ENCODE measurements around the gene TMEM59L. TPM values are rescaled to one million over a fixed set of nuclear protein-coding genes. Genes with fewer than 3 reads are reported as not detected.

Gene TMEM59L
- total and polyA plus RNA-seq, 2 of the 4 experiments (the other 2 are of a cell fraction): under 0.01 to 5.9 TPM

DNA sequence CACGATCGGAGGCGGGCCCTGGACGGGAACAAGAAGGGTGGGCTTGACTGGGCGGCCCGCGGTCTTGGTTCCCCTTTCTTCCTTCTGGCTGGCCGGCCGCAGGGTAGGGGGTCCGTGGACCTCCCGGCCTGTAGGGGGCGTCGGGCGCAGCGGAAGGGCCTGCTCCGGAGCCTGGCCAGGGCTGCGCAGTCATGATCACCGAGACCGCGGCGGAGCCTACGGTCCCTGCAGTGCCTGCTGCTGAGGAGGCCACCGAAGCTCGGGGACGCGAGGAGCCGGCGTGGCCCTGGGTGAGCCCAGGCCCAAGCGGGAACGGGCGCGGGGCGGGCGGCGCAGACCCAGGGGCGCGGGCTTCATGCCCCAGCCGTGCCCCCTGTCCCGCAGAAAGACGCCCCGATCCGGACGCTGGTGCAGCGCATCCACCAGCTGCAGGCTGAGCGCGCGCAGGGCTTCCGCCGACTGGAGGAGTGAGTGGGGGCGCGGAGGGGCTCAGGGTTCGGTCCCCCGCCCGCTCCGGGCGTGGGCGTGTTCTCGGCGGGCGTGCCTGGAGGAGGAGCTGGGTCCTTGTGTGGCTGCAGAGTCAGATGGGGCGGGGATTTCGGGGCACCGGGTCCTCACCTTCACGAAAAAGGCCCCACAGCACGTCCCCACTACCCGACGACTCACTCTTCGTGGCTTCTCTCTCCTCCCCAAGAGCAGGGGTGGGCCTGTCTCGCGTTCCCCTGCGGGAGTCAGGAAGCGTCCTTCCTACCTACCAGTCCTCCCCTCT, 23.9 kb upstream of the TMEM59L start, which contains the start of gene REX1BD:
Gene REX1BD (plus strand): TSS at position 188 of the 769 bp plus-strand sequence. CDS start 4 bp downstream, at position 192.
- ATAC-seq (ENCODE audit: low read depth) (peak; percentile 92), DNase-seq (peak; percentile 68)
- Histone ChIP-seq H3K27ac (ENCODE audit: insufficient read depth, low read length) (peak within 1 kb of the TSS; percentile 52), H3K36me3 (ENCODE audit: control insufficient read depth, insufficient read depth, low read length) (peaks cover 4% of the 10 kb centered on the region), H2BK120ac (ENCODE audit: low read depth, low read length) (peak within 1 kb of the TSS; percentile 8), H3K9ac (ENCODE audit: low read depth, low read length) (peak within 1 kb of the TSS; percentile 48), H3K4me2 (ENCODE audit: low read depth, low read length) (peak within 1 kb of the TSS; percentile 93), H2AK9ac (replicated peaks; ENCODE audit: low read depth, low read length, poor library complexity) (peak within 1 kb of the TSS; percentile 98), H2AK5ac (ENCODE audit: low read depth, low read length) (peak within 1 kb of the TSS; percentile 64), H3K9me3 (ENCODE audit: control insufficient read depth, insufficient read depth, low read length) (no peaks in the 10 kb centered on the region), H2BK15ac (ENCODE audit: low read depth, low read length) (no peak within 1 kb of the TSS), H4K20me1 (ENCODE audit: insufficient read depth, low read length) (peaks cover 6% of the 10 kb centered on the region), H4K5ac (ENCODE audit: low read depth, low read length) (peak within 1 kb of the TSS; percentile 77), H3K14ac (replicated peaks; ENCODE audit: low read depth, low read length) (peak within 1 kb of the TSS; percentile 62), H3K4me1 (ENCODE audit: control insufficient read depth, insufficient read depth, low read length) (peaks cover 5% of the 10 kb centered on the region), H4K91ac (ENCODE audit: insufficient read depth, low read depth, low read length) (peak within 1 kb of the TSS; percentile 85), H3K4me3 (ENCODE audit: insufficient read depth, low read depth, low read length) (peak within 1 kb of the TSS; percentile 56), H3K79me1 (ENCODE audit: low read depth in 1 of 2, low read length in 2 of 2) (peaks cover 6 to 20% of the 10 kb centered on the region in 2 experiments; a peak in 3 of 4 replicates), H3K27me3 (ENCODE audit: control insufficient read depth, insufficient read depth, low read length) (peaks cover 2% of the 10 kb centered on the region; the same call in 1 of the 2 replicates), H3K4ac (ENCODE audit: low read depth, low read length) (peak within 1 kb of the TSS; percentile 77), H3K18ac (ENCODE audit: low read depth, low read length) (peak within 1 kb of the TSS; percentile 26), H2BK20ac (ENCODE audit: low read depth, low read length) (no peak within 1 kb of the TSS), H2AFZ (replicated peaks; ENCODE audit: low read length, poor library complexity) (peak within 1 kb of the TSS; percentile 100), H3K23ac (ENCODE audit: low read depth, low read length) (peak within 1 kb of the TSS; percentile 74; the same call in 1 of the 2 replicates), H3K56ac (ENCODE audit: extremely low read depth, insufficient read depth, low read length) (peak within 1 kb of the TSS; percentile 57; the same call in 1 of the 2 replicates), H4K8ac (ENCODE audit: low read depth in 2 of 2, low read length in 2 of 2) (peak within 1 kb of the TSS; percentile 46 to 92), H2BK5ac (ENCODE audit: low read depth, low read length, poor library complexity, severe bottlenecking) (peak within 1 kb of the TSS; percentile 66), H3K9me1 (ENCODE audit: insufficient read depth, low read length) (peaks cover 4% of the 10 kb centered on the region; the same call in 1 of the 2 replicates)
- in situ Hi-C loops (cut with MboI; ENCODE audit: low sequenced_read_pairs): no loop called here
- POLR2A ChIA-PET (ENCODE audit: unreplicated experiment): no interaction called here
- dilution Hi-C loops (cut with HindIII; ENCODE audit: low sequenced_read_pairs, unreplicated experiment): no loop called here
- TF ChIP-seq BHLHE40 (IDR thresholded peaks at IDR 0.05; ENCODE audit: low read depth, low read length): no peak
- peak; percentile 12; the same call in 1 of the 2 replicates for TF ChIP-seq POLR2A (IDR thresholded peaks at IDR 0.05; ENCODE audit: low read depth, low read length)
- TF ChIP-seq, protein P1, sequence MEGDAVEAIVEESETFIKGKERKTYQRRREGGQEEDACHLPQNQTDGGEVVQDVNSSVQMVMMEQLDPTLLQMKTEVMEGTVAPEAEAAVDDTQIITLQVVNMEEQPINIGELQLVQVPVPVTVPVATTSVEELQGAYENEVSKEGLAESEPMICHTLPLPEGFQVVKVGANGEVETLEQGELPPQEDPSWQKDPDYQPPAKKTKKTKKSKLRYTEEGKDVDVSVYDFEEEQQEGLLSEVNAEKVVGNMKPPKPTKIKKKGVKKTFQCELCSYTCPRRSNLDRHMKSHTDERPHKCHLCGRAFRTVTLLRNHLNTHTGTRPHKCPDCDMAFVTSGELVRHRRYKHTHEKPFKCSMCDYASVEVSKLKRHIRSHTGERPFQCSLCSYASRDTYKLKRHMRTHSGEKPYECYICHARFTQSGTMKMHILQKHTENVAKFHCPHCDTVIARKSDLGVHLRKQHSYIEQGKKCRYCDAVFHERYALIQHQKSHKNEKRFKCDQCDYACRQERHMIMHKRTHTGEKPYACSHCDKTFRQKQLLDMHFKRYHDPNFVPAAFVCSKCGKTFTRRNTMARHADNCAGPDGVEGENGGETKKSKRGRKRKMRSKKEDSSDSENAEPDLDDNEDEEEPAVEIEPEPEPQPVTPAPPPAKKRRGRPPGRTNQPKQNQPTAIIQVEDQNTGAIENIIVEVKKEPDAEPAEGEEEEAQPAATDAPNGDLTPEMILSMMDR (conservative IDR thresholded peaks at IDR 0.05; ENCODE audit: low read depth, low read length): peak; percentile 75
- 0 out of 2 replicates have a peak, but pooled peaks have one; percentile 37 for TF ChIP-seq MXI1 (IDR thresholded peaks at IDR 0.05; ENCODE audit: borderline replicate concordance, low read depth, low read length)
- TF ChIP-seq, protein P2, sequence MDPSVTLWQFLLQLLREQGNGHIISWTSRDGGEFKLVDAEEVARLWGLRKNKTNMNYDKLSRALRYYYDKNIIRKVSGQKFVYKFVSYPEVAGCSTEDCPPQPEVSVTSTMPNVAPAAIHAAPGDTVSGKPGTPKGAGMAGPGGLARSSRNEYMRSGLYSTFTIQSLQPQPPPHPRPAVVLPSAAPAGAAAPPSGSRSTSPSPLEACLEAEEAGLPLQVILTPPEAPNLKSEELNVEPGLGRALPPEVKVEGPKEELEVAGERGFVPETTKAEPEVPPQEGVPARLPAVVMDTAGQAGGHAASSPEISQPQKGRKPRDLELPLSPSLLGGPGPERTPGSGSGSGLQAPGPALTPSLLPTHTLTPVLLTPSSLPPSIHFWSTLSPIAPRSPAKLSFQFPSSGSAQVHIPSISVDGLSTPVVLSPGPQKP (IDR thresholded peaks at IDR 0.05; ENCODE audit: borderline replicate concordance, low read depth, low read length): no peak
- TF ChIP-seq RAD21 (IDR thresholded peaks at IDR 0.05; ENCODE audit: low read length): peak; percentile 45
- no peak for TF ChIP-seq RFX5 (IDR thresholded peaks at IDR 0.05; ENCODE audit: low read depth, low read length)
- peak; percentile 33 for TF ChIP-seq SMC3 (IDR thresholded peaks at IDR 0.05; ENCODE audit: low read depth, low read length)
- TF ChIP-seq, protein P3, sequence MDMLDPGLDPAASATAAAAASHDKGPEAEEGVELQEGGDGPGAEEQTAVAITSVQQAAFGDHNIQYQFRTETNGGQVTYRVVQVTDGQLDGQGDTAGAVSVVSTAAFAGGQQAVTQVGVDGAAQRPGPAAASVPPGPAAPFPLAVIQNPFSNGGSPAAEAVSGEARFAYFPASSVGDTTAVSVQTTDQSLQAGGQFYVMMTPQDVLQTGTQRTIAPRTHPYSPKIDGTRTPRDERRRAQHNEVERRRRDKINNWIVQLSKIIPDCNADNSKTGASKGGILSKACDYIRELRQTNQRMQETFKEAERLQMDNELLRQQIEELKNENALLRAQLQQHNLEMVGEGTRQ (IDR thresholded peaks at IDR 0.05; ENCODE audit: low read depth, low read length): no peak
- TF ChIP-seq NFE2L2 (IDR thresholded peaks at IDR 0.05; ENCODE audit: low read depth, low read length): peak; percentile 71
- no peak for TF ChIP-seq RCOR1 (IDR thresholded peaks at IDR 0.05; ENCODE audit: insufficient replicate concordance, low read length)
- peak; percentile 63; the same call in 1 of the 2 replicates for TF ChIP-seq MAZ (IDR thresholded peaks at IDR 0.05; ENCODE audit: borderline replicate concordance, low read depth, low read length)
- intact Hi-C loops (cut with micrococcal nuclease): loop anchor here (1.0 to 5.0 kb wide), 4 partner anchors 137 to 329 kb away; partner anchors contain the start of genes COPE, DDX49 and UPF1
- CTCF ChIA-PET: interaction anchor here (0.6 to 1.3 kb wide), 5 partner anchors 13 to 188 kb away, joined by 3 to 4 read pairs (median 3); partner anchors contain the start of gene KXD1
- 0% methylated on average over 28 of the region's 72 CpGs; no CpG with 5 or more reads in 1 of the 2 experiments for WGBS, 2 experiments (ENCODE audit: extremely low coverage in 2 of 2, insufficient read length in 1 of 2)
- no TSS peak for BruUV-seq (replicated peaks)

Data from IMR-90 (cell line).